ENCODE data around the gene SCLT1.

The SCLT1 gene

GRCh38 chr4:128841402-128841801 is 251.9 kb downstream of the SCLT1 start:
- no peak for DNase-seq (ENCODE audit: low read depth)
- TF ChIP-seq CTCF (conservative IDR thresholded peaks at IDR 0.05; ENCODE audit: low read length): no peak

GRCh38 chr4:128840711-128841318 is 252.5 kb downstream of the SCLT1 start:
- no peak for TF ChIP-seq CTCF (conservative IDR thresholded peaks at IDR 0.05; ENCODE audit: low read length)
- no peak for DNase-seq (ENCODE audit: low read depth)
- H3K4me3 ChIP-seq (ENCODE audit: low read length): no peak overlapping the region

More at GRCh38 chr4:128841402-128841801, 251.9 kb downstream of the SCLT1 start:
- H3K4me3 ChIP-seq (ENCODE audit: low read length): no peak overlapping the region

DNA sequence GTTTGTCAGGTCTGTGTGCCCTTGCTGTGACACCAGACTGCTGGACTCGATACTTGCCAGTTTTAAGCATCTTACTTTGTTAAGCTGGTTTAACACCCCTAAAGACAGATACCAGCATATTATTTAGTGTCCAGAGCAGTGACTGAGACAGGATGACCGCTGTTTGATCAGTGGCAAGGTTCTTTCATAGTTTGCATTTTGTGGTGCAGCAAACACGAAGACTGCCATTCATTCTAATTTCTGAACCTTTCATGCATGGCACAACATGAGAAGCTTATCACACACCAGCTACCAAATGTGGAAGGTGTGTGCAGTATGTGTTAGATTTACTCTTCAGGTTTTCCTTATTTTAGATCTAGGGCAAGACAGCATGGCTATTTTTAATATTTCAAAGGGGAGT is 255.7 kb downstream of the SCLT1 start:
- no peak for TF ChIP-seq CTCF (conservative IDR thresholded peaks at IDR 0.05; ENCODE audit: low read length)
- H3K4me3 ChIP-seq (ENCODE audit: low read length): no peak overlapping the region
- DNase-seq (ENCODE audit: low read depth): no peak

DNA sequence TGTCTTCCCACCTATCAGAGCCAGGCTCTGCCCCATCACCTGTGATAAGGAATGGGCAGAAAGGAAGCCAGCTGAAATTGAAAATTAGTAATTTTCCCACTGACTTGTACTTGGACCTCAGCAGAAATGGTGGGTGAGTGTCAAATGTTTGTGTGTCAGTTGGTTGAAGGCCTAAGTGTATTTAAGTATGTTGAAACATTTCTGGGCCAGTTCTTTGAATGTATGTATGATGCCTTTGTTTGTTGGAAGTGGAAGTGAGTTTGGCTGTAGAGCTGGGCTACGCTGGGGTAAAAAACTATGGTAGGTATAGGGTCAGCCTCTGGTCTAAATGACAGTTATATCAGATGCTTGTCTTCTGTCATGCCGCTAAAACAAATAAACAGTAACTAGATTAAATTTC is 256.1 kb downstream of the SCLT1 start:
- DNase-seq (ENCODE audit: low read depth): no peak
- no peak for TF ChIP-seq CTCF (conservative IDR thresholded peaks at IDR 0.05; ENCODE audit: low read length)
- H3K4me3 ChIP-seq (ENCODE audit: low read length): no peak overlapping the region

DNA sequence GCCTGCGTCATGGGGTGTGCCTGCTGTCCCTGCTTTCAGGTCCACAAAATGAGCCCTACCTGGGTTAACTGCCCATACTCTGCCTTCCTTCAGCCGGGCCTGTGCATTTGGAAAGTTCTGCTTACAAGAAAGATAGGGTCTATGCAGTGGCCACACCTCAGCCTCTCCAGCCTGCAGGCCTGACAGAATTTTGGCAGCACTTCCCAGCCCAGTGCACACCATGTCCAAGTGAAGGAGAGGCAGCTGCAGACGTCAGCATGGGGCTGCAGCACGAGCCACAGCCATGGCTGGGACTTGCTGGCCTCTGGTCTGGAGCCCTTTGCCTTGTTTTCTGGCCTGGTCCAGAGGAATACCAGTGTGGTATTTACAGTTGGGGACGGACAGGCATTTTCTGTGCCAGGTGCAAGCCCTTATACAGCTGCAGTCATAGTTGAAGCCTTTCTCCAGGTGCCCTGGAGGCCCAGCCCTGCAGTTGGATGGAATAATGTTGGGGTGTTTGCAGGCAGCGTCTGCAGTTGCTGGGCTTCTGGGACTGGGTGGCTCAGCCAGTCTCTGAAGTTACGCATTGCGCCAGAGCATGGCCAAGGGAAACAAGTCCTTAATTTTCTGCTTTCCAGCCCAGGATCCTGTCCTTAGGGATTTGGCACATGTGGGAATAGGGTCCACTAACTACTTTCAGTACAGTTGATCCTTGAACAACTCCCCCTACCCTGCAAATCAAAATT is 257.7 kb downstream of the SCLT1 start:
- DNase-seq (ENCODE audit: low read depth): no peak
- no peak overlapping the region for H3K4me3 ChIP-seq (ENCODE audit: low read length)
- no peak for TF ChIP-seq CTCF (conservative IDR thresholded peaks at IDR 0.05; ENCODE audit: low read length)

Measured in AG10803 (cell line).